Vagina (tissue), 2 donors: ENCODE data around the gene GALNT15.

ENCODE experiments used
- CTCF ChIP-seq, 3 experiments: fragments of 450-650 bp in 2 of 3; fragments of 200-600 bp in 1 of 3; sonication (generic) in 1 of 3; IDR thresholded peaks; one replicate each; pipeline ENCODE4 v1.5.1; 2017 to 2019; ENCODE audit warnings: antibody characterized with exemption in 3 of 3, mild to moderate bottlenecking in 2 of 3, moderate library complexity in 2 of 3
- POLR2A ChIP-seq, 2 donors: fragments of 450-650 bp; IDR thresholded peaks; one replicate each; pipeline ENCODE4 v1.6.1; 2017; ENCODE audit warnings: antibody characterized with exemption in 2 of 2, mild to moderate bottlenecking in 2 of 2, moderate library complexity in 2 of 2
- POLR2AphosphoS5 ChIP-seq, 2 donors: sonication (generic); formaldehyde crosslinking; IDR thresholded peaks; one replicate each; pipeline ENCODE4 v1.9.0; 2017; ENCODE audit warnings: antibody characterized with exemption in 2 of 2, mild to moderate bottlenecking in 2 of 2, low read depth in 1 of 2; ENCODE audit not compliant: insufficient read depth in 1 of 2

- no peak for TF ChIP-seq CTCF (IDR thresholded peaks at IDR 0.05)
- no peak for TF ChIP-seq POLR2AphosphoS5 (IDR thresholded peaks at IDR 0.05; ENCODE audit: insufficient read depth in 1 of 2, low read depth in 1 of 2)
- TF ChIP-seq POLR2A (IDR thresholded peaks at IDR 0.05) = no peak
These were observed 28.6 kb downstream of the GALNT15 start for GRCh38 chr3:16203031-16203430.
